GM23338 (cell line): ENCODE results near the gene FILIP1L. TPM values are rescaled to one million over a fixed set of nuclear protein-coding genes. Genes with fewer than 3 reads are reported as not detected.

Experiments
- ATAC-seq: fragments of 200-7000 bp; cut with Tn5 transposase; 3 replicates; pipeline ENCODE4 v1.9.1; 2020
- DNase-seq: peaks from one replicate; pipeline ENCODE4 v3.0.0-alpha.2; 2015; ENCODE audit warnings: low spot score
- H2AFZ ChIP-seq: fragments of 200-600 bp; sonication (generic); 2 replicates; pipeline ENCODE4 v1.8.0; 2016; ENCODE audit warnings: antibody characterized with exemption, mild to moderate bottlenecking, moderate library complexity
- H3F3A ChIP-seq: fragments of 200-600 bp; sonication (generic); replicated peaks from 2 replicates; pipeline ENCODE4 v1.8.0; 2017; ENCODE audit warnings: antibody characterized with exemption, mixed run types, low read depth
- H3K27ac ChIP-seq: fragments of 200-600 bp; sonication (generic); 2 replicates; pipeline ENCODE4 v1.6.1; 2016; ENCODE audit warnings: low read depth
- H3K27me3 ChIP-seq: fragments of 200-600 bp; sonication (generic); 2 replicates; pipeline ENCODE4 v1.8.0; 2016; ENCODE audit warnings: mild to moderate bottlenecking, mixed run types, moderate library complexity; ENCODE audit not compliant: insufficient read depth
- H3K36me3 ChIP-seq: fragments of 200-600 bp; sonication (generic); 2 replicates; pipeline ENCODE4 v1.8.0; 2016; ENCODE audit warnings: mild to moderate bottlenecking; ENCODE audit not compliant: insufficient read depth
- H3K4me1 ChIP-seq: fragments of 200-600 bp; sonication (generic); 2 replicates; pipeline ENCODE4 v1.8.0; 2016; ENCODE audit warnings: mild to moderate bottlenecking, moderate library complexity; ENCODE audit not compliant: insufficient read depth
- H3K4me2 ChIP-seq: fragments of 200-600 bp; sonication (generic); 2 replicates; pipeline ENCODE4 v1.7.1; 2017; ENCODE audit warnings: mixed run types
- H3K4me3 ChIP-seq: fragments of 200-600 bp; sonication (generic); 2 replicates; pipeline ENCODE4 v1.6.1; 2016; ENCODE audit warnings: mixed run types
- H3K79me2 ChIP-seq: fragments of 200-600 bp; sonication (generic); replicated peaks from 2 replicates; pipeline ENCODE4 v1.8.0; 2017; ENCODE audit warnings: mild to moderate bottlenecking; ENCODE audit not compliant: insufficient read depth
- H3K9me2 ChIP-seq: fragments of 200-600 bp; sonication (generic); 2 replicates; pipeline ENCODE4 v1.8.0; 2017; ENCODE audit not compliant: insufficient read depth
- H4K20me1 ChIP-seq: fragments of 200-600 bp; sonication (generic); replicated peaks from 2 replicates; pipeline ENCODE4 v1.8.0; 2017; ENCODE audit warnings: mild to moderate bottlenecking; ENCODE audit not compliant: insufficient read depth
- H3K27ac Mint-ChIP-seq: 2 replicates; pipeline ENCODE4 v1.8.0; 2020; ENCODE audit warnings: inconsistent platforms, mild to moderate bottlenecking, moderate library complexity, mixed read lengths
- H3K27me3 Mint-ChIP-seq: 3 replicates; pipeline ENCODE4 v1.8.0; 2022; ENCODE audit warnings: low read depth, mild to moderate bottlenecking, moderate library complexity, mixed read lengths, inconsistent platforms; ENCODE audit not compliant: insufficient read depth, poor library complexity
- H3K36me3 Mint-ChIP-seq: 3 replicates; pipeline ENCODE4 v1.8.0; 2021; ENCODE audit warnings: low read depth, mild to moderate bottlenecking, inconsistent platforms, moderate library complexity, mixed read lengths
- H3K4me1 Mint-ChIP-seq: 3 replicates; pipeline ENCODE4 v1.8.0; 2020; ENCODE audit warnings: mild to moderate bottlenecking, inconsistent platforms, mixed read lengths
- H3K4me3 Mint-ChIP-seq: 3 replicates; pipeline ENCODE4 v1.8.0; 2021; ENCODE audit warnings: moderate library complexity, mild to moderate bottlenecking, inconsistent platforms, mixed read lengths
- H3K9me3 Mint-ChIP-seq: 3 replicates; pipeline ENCODE4 v1.8.0; 2020; ENCODE audit warnings: moderate library complexity, mild to moderate bottlenecking, inconsistent platforms, mixed read lengths
- CREB1 ChIP-seq: fragments of 250-450 bp; sonication (Bioruptor Pico); IDR thresholded peaks from 2 replicates; pipeline ENCODE4 v1.5.0; 2020; ENCODE audit warnings: low read depth, mild to moderate bottlenecking, moderate library complexity
- EZH2 ChIP-seq: fragments of 200-600 bp; sonication (generic); IDR thresholded peaks from one replicate; pipeline ENCODE4 v1.8.0; 2017; ENCODE audit warnings: antibody characterized with exemption, mild to moderate bottlenecking, low read depth; ENCODE audit not compliant: unreplicated experiment
- EZH2phosphoT487 ChIP-seq: fragments of 200-600 bp; sonication (generic); IDR thresholded peaks from one replicate; pipeline ENCODE4 v1.8.1; 2018; ENCODE audit warnings: antibody characterized with exemption; ENCODE audit not compliant: unreplicated experiment
- JUNB ChIP-seq: IDR thresholded peaks from one replicate; pipeline ENCODE4 v1.6.1; 2016; ENCODE audit warnings: antibody characterized with exemption; ENCODE audit not compliant: unreplicated experiment
- NANOG ChIP-seq: IDR thresholded peaks from 2 replicates; pipeline ENCODE4 v1.6.1; 2016; ENCODE audit warnings: antibody characterized with exemption, borderline replicate concordance
- POLR2AphosphoS5 ChIP-seq: IDR thresholded peaks from 2 replicates; pipeline ENCODE4 v1.6.1; 2016; ENCODE audit warnings: antibody characterized with exemption, low read depth
- STAT1 ChIP-seq: IDR thresholded peaks from one replicate; pipeline ENCODE4 v1.6.1; 2016; ENCODE audit warnings: antibody characterized with exemption; ENCODE audit not compliant: unreplicated experiment
- ZNF114 ChIP-seq: fragments of 250-450 bp; sonication (Bioruptor Pico); IDR thresholded peaks from 2 replicates; pipeline ENCODE4 v1.5.0; 2020; ENCODE audit warnings: mild to moderate bottlenecking, moderate library complexity
- ZNF331 ChIP-seq: fragments of 250-450 bp; sonication (Bioruptor Pico); IDR thresholded peaks from 2 replicates; pipeline ENCODE4 v1.5.0; 2020; ENCODE audit warnings: low read depth, mild to moderate bottlenecking, moderate library complexity
- polyA plus RNA-seq: library from polyadenylated mRNA; unstranded; fragments of >200 nt; fragmentation: Nextera tagmentation; extraction: Ambion mirVana; gene quantifications from 2 replicates; pipeline ENCODE4 v1.2.1, GENCODE V29; 2016
- total RNA-seq: library from RNA; depleted of rRNA; stranded (reverse); fragments of >200 nt; shearing (Covaris generic); gene quantifications from 2 replicates; pipeline ENCODE4 v1.2.3, GENCODE V29; 2014
- TF ChIP-seq, protein P1 (sequence below): IDR thresholded peaks from one replicate; pipeline ENCODE4 v1.6.1; 2018; ENCODE audit warnings: antibody characterized with exemption; ENCODE audit not compliant: unreplicated experiment
- TF ChIP-seq, protein P2 (sequence below): fragments of 250-450 bp; sonication (Bioruptor Pico); IDR thresholded peaks from 2 replicates; pipeline ENCODE4 v1.5.0; 2020; ENCODE audit warnings: mild to moderate bottlenecking, moderate library complexity
- TF ChIP-seq, protein P3 (sequence below), 2 experiments: fragments of 200-600 bp in 1 of 2; sonication (generic) in 1 of 2; conservative IDR thresholded peaks; 2 replicates each; pipeline versions ENCODE4 v1.5.1 to v1.6.1; 2016 to 2017; ENCODE audit warnings: antibody characterized with exemption in 2 of 2, low read depth in 2 of 2, mild to moderate bottlenecking in 2 of 2, moderate library complexity in 1 of 2
- TF ChIP-seq, protein P4 (sequence below): IDR thresholded peaks from 2 replicates; pipeline ENCODE4 v1.6.1; 2016; ENCODE audit warnings: antibody characterized with exemption

Gene FILIP1L
- total and polyA plus RNA-seq, 2 experiments from 2014 or later: 1.6 TPM; not detected in 1

DNA sequence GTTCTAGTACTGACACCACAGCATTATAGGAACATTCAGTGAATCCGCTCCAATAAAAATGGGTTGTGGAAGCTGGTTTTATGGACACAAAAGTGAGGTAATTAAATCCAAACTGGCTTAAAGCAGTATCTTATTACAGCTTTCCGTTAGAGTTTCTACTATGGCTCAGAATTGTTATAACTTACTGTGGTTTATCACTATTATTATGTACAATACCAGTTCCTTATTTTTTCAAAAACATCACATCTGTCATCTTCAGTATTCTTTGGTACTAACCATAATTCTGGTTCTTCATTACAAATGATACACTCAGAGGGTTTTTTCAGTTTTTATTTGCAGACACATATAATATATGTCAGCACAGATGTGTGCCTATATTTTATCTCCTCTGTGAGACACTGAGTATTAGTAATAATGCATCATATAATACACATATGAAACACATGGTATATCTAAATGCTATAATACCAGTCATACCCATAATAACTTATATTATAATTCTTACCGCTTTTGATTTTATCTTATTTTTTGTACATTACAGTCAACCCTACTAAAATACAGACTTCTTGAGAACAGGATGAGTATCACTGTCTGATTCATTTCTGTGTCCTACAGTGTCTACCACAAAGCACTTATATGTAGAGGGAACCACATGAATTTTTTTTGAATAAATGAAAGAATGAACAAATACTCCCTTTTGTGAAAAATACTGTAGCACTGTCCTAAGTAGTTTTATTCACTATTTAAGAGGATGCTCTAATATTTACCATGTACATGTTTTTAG is 257.7 kb downstream of the FILIP1L start:
- TF ChIP-seq NANOG (no peak), JUNB (no peak), ZNF114 (CRISPR knock-in tag) (no peak), EZH2phosphoT487 (no peak), STAT1 (no peak), CREB1 (CRISPR knock-in tag) (no peak), EZH2 (no peak), POLR2AphosphoS5 (no peak), ZNF331 (CRISPR knock-in tag) (no peak)
- TF ChIP-seq, protein P1, sequence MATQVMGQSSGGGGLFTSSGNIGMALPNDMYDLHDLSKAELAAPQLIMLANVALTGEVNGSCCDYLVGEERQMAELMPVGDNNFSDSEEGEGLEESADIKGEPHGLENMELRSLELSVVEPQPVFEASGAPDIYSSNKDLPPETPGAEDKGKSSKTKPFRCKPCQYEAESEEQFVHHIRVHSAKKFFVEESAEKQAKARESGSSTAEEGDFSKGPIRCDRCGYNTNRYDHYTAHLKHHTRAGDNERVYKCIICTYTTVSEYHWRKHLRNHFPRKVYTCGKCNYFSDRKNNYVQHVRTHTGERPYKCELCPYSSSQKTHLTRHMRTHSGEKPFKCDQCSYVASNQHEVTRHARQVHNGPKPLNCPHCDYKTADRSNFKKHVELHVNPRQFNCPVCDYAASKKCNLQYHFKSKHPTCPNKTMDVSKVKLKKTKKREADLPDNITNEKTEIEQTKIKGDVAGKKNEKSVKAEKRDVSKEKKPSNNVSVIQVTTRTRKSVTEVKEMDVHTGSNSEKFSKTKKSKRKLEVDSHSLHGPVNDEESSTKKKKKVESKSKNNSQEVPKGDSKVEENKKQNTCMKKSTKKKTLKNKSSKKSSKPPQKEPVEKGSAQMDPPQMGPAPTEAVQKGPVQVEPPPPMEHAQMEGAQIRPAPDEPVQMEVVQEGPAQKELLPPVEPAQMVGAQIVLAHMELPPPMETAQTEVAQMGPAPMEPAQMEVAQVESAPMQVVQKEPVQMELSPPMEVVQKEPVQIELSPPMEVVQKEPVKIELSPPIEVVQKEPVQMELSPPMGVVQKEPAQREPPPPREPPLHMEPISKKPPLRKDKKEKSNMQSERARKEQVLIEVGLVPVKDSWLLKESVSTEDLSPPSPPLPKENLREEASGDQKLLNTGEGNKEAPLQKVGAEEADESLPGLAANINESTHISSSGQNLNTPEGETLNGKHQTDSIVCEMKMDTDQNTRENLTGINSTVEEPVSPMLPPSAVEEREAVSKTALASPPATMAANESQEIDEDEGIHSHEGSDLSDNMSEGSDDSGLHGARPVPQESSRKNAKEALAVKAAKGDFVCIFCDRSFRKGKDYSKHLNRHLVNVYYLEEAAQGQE: no peak
- TF ChIP-seq, protein P2, sequence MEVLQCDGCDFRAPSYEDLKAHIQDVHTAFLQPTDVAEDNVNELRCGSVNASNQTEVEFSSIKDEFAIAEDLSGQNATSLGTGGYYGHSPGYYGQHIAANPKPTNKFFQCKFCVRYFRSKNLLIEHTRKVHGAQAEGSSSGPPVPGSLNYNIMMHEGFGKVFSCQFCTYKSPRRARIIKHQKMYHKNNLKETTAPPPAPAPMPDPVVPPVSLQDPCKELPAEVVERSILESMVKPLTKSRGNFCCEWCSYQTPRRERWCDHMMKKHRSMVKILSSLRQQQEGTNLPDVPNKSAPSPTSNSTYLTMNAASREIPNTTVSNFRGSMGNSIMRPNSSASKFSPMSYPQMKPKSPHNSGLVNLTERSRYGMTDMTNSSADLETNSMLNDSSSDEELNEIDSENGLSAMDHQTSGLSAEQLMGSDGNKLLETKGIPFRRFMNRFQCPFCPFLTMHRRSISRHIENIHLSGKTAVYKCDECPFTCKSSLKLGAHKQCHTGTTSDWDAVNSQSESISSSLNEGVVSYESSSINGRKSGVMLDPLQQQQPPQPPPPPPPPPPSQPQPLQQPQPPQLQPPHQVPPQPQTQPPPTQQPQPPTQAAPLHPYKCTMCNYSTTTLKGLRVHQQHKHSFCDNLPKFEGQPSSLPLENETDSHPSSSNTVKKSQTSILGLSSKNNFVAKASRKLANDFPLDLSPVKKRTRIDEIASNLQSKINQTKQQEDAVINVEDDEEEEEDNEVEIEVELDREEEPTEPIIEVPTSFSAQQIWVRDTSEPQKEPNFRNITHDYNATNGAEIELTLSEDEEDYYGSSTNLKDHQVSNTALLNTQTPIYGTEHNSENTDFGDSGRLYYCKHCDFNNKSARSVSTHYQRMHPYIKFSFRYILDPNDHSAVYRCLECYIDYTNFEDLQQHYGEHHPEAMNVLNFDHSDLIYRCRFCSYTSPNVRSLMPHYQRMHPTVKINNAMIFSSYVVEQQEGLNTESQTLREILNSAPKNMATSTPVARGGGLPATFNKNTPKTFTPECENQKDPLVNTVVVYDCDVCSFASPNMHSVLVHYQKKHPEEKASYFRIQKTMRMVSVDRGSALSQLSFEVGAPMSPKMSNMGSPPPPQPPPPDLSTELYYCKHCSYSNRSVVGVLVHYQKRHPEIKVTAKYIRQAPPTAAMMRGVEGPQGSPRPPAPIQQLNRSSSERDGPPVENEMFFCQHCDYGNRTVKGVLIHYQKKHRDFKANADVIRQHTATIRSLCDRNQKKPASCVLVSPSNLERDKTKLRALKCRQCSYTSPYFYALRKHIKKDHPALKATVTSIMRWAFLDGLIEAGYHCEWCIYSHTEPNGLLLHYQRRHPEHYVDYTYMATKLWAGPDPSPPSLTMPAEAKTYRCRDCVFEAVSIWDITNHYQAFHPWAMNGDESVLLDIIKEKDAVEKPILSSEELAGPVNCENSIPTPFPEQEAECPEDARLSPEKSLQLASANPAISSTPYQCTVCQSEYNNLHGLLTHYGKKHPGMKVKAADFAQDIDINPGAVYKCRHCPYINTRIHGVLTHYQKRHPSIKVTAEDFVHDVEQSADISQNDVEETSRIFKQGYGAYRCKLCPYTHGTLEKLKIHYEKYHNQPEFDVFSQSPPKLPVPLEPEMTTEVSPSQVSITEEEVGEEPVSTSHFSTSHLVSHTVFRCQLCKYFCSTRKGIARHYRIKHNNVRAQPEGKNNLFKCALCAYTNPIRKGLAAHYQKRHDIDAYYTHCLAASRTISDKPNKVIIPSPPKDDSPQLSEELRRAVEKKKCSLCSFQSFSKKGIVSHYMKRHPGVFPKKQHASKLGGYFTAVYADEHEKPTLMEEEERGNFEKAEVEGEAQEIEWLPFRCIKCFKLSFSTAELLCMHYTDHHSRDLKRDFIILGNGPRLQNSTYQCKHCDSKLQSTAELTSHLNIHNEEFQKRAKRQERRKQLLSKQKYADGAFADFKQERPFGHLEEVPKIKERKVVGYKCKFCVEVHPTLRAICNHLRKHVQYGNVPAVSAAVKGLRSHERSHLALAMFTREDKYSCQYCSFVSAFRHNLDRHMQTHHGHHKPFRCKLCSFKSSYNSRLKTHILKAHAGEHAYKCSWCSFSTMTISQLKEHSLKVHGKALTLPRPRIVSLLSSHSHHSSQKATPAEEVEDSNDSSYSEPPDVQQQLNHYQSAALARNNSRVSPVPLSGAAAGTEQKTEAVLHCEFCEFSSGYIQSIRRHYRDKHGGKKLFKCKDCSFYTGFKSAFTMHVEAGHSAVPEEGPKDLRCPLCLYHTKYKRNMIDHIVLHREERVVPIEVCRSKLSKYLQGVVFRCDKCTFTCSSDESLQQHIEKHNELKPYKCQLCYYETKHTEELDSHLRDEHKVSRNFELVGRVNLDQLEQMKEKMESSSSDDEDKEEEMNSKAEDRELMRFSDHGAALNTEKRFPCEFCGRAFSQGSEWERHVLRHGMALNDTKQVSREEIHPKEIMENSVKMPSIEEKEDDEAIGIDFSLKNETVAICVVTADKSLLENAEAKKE (CRISPR knock-in tag): no peak
- TF ChIP-seq, protein P3, sequence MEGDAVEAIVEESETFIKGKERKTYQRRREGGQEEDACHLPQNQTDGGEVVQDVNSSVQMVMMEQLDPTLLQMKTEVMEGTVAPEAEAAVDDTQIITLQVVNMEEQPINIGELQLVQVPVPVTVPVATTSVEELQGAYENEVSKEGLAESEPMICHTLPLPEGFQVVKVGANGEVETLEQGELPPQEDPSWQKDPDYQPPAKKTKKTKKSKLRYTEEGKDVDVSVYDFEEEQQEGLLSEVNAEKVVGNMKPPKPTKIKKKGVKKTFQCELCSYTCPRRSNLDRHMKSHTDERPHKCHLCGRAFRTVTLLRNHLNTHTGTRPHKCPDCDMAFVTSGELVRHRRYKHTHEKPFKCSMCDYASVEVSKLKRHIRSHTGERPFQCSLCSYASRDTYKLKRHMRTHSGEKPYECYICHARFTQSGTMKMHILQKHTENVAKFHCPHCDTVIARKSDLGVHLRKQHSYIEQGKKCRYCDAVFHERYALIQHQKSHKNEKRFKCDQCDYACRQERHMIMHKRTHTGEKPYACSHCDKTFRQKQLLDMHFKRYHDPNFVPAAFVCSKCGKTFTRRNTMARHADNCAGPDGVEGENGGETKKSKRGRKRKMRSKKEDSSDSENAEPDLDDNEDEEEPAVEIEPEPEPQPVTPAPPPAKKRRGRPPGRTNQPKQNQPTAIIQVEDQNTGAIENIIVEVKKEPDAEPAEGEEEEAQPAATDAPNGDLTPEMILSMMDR (conservative IDR thresholded peaks at IDR 0.05; ENCODE audit: low read depth in 2 of 2): no peak
- TF ChIP-seq, protein P4, sequence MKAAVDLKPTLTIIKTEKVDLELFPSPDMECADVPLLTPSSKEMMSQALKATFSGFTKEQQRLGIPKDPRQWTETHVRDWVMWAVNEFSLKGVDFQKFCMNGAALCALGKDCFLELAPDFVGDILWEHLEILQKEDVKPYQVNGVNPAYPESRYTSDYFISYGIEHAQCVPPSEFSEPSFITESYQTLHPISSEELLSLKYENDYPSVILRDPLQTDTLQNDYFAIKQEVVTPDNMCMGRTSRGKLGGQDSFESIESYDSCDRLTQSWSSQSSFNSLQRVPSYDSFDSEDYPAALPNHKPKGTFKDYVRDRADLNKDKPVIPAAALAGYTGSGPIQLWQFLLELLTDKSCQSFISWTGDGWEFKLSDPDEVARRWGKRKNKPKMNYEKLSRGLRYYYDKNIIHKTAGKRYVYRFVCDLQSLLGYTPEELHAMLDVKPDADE: no peak
- Mint-ChIP-seq H3K9me3 (no peaks in the 10 kb centered on the region), H3K27me3 (peaks cover 2% of the 10 kb centered on the region), H3K36me3 (no peaks in the 10 kb centered on the region), H3K4me3 (no peak overlapping the region), H3K4me1 (peaks cover 39% of the 10 kb centered on the region), H3K27ac (no peak overlapping the region)
- Histone ChIP-seq H3K4me1 (peaks cover 32% of the 10 kb centered on the region), H3K4me2 (no peak overlapping the region), H3K9me2 (no peaks in the 10 kb centered on the region), H3K4me3 (no peak overlapping the region), H2AFZ (no peak overlapping the region), H3K27me3 (no peaks in the 10 kb centered on the region), H3F3A (no peaks in the 10 kb centered on the region), H3K27ac (no peak overlapping the region), H3K36me3 (no peaks in the 10 kb centered on the region), H4K20me1 (peaks cover 22% of the 10 kb centered on the region), H3K79me2 (peaks cover 36% of the 10 kb centered on the region)
- ATAC-seq: no peak
- DNase-seq: no peak
